ENCODE data around the gene NAGLU. TPM values are rescaled to one million over a fixed set of nuclear protein-coding genes. Genes with fewer than 3 reads are reported as not detected.

NAGLU gene
- total and polyA plus RNA-seq, 2 of the 13 experiments (the other 11 are each of a cell fraction or from before 2014, with no cell fraction given) = 28.2 to 40.1 TPM

DNA sequence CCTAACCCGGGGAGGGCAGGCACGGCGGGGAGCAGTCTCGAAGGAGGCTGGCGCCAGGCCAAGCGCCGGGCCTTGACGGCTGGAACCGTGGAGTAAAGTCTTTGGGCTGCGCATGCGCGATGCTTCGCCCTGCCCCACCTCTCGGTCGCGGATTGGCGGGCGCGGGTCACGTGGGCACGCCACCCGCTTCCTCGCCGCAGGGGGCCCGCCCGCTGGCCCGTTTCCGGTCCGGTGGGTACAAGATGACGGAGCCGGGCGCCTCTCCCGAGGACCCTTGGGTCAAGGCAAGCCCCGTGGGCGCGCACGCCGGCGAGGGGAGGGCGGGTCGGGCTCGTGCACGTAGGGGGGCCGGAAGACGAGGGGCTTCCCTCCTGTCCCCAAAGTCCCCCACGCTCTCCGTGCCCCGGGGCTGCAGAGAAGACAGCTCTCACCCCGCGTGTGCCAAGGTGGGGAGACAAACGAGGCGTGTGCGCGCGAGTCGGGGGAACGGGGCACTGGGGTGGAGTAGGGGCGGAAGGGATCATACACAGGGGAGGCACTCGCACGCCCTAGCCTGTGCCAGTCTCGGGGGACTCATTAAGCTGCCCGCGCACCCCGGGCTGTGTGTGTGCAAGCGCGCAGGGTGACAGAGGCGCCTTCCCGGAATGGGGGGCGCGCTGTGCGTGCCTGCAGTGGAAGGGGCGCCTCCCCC lies 31.0 kb downstream of the NAGLU start, which contains the start of gene MLX (continued):
- TF ChIP-seq ZSCAN25 (CRISPR knock-in tag; IDR thresholded peaks at IDR 0.05) (peak; percentile 16; the same call in 1 of the 2 replicates), RBM39 (IDR thresholded peaks at IDR 0.05; ENCODE audit: low read depth, low read length, poor library complexity, severe bottlenecking) (peak; percentile 94), ZNF101 (CRISPR knock-in tag; IDR thresholded peaks at IDR 0.05; ENCODE audit: borderline replicate concordance, low read depth) (no peak), CCAR2 (optimal IDR thresholded peaks at IDR 0.05; ENCODE audit: low read depth, low read length) (no peak), ZNF737 (CRISPR knock-in tag; IDR thresholded peaks at IDR 0.05; ENCODE audit: borderline replicate concordance) (peak; percentile 4; the same call in 1 of the 2 replicates), GFI1 (CRISPR knock-in tag; IDR thresholded peaks at IDR 0.05; ENCODE audit: borderline replicate concordance) (peak; percentile 88), ZNF317 (CRISPR knock-in tag; IDR thresholded peaks at IDR 0.05) (peak; percentile 81), RBAK (CRISPR knock-in tag; IDR thresholded peaks at IDR 0.05) (peak; percentile 1; the same call in 1 of the 2 replicates), PAX8 (CRISPR knock-in tag; IDR thresholded peaks at IDR 0.05; ENCODE audit: borderline replicate concordance) (peak; percentile 77; the same call in 1 of the 2 replicates), ZNF607 (CRISPR knock-in tag; IDR thresholded peaks at IDR 0.05; ENCODE audit: borderline replicate concordance) (peak; percentile 88), FOXK1 (CRISPR knock-in tag; IDR thresholded peaks at IDR 0.05; ENCODE audit: borderline replicate concordance, low read depth) (peak; percentile 82), ZNF326 (CRISPR knock-in tag; IDR thresholded peaks at IDR 0.05; ENCODE audit: borderline replicate concordance) (no peak; the same call in 1 of the 2 replicates), ZNF570 (CRISPR knock-in tag; IDR thresholded peaks at IDR 0.05; ENCODE audit: borderline replicate concordance) (peak; percentile 86; the same call in 1 of the 2 replicates), NR2F6 (IDR thresholded peaks at IDR 0.05) (0 out of 2 replicates have a peak, but pooled peaks have one; percentile 22), NR2F6 (CRISPR knock-in tag; IDR thresholded peaks at IDR 0.05) (peak; percentile 89), SSRP1 (CRISPR knock-in tag; IDR thresholded peaks at IDR 0.05) (peak; percentile 85; the same call in 1 of the 2 replicates), ZNF331 (CRISPR knock-in tag; IDR thresholded peaks at IDR 0.05) (0 out of 2 replicates have a peak, but pooled peaks have one; percentile 35), MYPOP (CRISPR knock-in tag; IDR thresholded peaks at IDR 0.05) (no peak), SALL2 (CRISPR knock-in tag; IDR thresholded peaks at IDR 0.05) (peak; percentile 47; the same call in 1 of the 2 replicates), SNAI1 (CRISPR knock-in tag; IDR thresholded peaks at IDR 0.05; ENCODE audit: borderline replicate concordance) (peak; percentile 72; the same call in 1 of the 2 replicates)
- TF ChIP-seq, protein P1, sequence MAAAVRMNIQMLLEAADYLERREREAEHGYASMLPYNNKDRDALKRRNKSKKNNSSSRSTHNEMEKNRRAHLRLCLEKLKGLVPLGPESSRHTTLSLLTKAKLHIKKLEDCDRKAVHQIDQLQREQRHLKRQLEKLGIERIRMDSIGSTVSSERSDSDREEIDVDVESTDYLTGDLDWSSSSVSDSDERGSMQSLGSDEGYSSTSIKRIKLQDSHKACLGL (CRISPR knock-in tag; IDR thresholded peaks at IDR 0.05) = peak; percentile 95
- TF ChIP-seq, protein P2, sequence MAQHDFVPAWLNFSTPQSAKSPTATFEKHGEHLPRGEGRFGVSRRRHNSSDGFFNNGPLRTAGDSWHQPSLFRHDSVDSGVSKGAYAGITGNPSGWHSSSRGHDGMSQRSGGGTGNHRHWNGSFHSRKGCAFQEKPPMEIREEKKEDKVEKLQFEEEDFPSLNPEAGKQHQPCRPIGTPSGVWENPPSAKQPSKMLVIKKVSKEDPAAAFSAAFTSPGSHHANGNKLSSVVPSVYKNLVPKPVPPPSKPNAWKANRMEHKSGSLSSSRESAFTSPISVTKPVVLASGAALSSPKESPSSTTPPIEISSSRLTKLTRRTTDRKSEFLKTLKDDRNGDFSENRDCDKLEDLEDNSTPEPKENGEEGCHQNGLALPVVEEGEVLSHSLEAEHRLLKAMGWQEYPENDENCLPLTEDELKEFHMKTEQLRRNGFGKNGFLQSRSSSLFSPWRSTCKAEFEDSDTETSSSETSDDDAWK (CRISPR knock-in tag; IDR thresholded peaks at IDR 0.05) = no peak
- TF ChIP-seq, protein P3, sequence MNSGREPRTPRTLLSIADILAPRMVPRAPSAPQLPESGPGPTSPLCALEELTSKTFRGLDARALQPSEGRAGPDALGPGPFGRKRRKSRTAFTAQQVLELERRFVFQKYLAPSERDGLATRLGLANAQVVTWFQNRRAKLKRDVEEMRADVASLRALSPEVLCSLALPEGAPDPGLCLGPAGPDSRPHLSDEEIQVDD (CRISPR knock-in tag; IDR thresholded peaks at IDR 0.05; ENCODE audit: borderline replicate concordance) = no peak
- TF ChIP-seq, protein P4, sequence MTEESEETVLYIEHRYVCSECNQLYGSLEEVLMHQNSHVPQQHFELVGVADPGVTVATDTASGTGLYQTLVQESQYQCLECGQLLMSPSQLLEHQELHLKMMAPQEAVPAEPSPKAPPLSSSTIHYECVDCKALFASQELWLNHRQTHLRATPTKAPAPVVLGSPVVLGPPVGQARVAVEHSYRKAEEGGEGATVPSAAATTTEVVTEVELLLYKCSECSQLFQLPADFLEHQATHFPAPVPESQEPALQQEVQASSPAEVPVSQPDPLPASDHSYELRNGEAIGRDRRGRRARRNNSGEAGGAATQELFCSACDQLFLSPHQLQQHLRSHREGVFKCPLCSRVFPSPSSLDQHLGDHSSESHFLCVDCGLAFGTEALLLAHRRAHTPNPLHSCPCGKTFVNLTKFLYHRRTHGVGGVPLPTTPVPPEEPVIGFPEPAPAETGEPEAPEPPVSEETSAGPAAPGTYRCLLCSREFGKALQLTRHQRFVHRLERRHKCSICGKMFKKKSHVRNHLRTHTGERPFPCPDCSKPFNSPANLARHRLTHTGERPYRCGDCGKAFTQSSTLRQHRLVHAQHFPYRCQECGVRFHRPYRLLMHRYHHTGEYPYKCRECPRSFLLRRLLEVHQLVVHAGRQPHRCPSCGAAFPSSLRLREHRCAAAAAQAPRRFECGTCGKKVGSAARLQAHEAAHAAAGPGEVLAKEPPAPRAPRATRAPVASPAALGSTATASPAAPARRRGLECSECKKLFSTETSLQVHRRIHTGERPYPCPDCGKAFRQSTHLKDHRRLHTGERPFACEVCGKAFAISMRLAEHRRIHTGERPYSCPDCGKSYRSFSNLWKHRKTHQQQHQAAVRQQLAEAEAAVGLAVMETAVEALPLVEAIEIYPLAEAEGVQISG (CRISPR knock-in tag; IDR thresholded peaks at IDR 0.05) = peak; percentile 77

All from HepG2 (cell line).